Islet of Langerhans (tissue), 1 donor: ENCODE results near the gene PDE5A.

ENCODE experiments used
- FAIRE-seq: peaks from one replicate; lab custom pipeline; 2011; peaks lifted over from hg19 to GRCh38; lab: Jason Lieb, UNC

The PDE5A gene

DNA sequence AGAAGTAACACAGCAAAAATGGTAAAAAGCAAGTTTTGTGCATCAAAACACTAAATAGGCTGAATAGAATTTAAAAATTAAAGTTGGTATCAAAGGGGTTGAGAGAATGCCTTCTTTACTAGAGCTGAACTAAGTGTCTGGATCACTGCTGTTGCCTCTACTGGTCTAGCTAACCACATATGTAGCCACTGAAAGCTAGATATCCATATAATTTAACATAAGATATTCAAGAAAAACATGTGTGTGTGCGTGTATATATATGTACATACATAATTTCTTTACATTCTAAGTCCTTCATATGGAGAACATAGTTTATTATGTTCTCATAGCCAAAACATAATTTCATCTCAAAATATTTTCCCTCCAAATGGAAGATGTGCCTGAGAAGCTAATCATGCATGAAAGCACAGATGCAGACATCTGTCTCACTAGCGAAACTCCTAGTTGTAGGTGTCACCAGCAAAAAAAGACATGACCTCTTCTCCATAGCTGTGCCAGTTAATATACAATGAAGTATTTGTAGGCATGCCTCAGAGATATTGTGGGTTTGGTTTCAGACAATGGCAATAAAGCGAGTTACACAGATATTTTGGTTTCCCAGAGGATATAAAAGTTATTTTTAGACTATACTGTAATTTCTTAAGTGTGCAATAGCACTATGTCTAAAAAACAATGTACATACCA is 47.3 kb downstream of the PDE5A start:
- FAIRE-seq, result no peak

DNA sequence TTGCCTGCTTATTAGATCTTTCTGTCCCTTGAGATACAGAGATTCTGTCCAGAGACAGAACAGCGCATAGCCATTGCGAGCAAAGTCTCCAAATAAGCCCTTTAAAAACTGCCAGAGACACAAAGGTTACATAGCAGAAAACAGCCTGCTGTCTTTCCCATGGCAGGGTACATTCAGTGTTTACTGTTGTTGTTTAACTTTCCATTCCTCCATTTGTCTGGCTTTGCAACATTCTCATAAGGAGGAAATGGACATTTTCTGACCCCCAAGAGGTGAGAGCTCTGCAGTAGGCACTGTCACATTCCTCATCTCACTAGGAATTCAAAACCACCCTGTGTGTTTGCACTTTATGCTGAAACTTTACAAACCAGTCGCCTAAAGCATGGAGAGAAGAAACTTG is 48.3 kb downstream of the PDE5A start:
- FAIRE-seq, result no peak

DNA sequence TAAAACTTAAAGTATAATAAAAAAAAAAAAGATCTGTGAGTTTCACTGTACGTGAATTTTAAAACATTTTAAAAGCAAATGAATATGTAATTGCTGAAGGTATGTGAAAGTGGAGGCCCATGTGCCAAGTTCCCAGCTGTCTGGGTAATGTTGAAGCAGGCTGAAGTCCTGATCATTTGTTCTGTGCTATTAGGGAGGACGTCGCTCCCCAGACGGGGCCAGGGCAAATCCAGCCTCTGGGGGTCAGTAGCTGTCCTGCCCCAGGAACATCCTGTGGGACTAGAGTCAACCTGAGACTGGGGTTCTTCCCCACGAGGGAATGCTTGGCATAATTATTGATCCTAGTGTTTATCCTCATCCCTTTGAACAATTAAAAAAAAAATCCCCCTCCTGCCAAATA is 48.8 kb downstream of the PDE5A start:
- FAIRE-seq, result no peak

DNA sequence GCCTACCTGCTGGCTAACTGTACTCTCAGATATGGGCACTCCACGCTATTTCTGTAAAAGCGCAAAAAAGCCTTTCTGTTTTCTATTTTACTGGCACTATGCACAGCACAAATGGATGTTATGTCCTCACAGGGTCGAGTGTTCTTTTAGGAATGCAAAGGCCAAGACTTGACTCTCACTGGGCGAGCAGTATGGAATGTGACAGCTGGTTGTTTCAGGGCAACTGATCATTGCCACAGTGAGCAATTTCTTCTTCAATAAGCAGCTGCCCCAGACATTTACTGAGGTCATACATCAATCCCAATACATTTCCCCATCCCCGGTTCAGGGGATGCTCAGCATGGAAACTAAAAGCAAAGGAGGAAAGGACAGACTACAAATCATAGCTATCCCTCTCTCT is 58.2 kb downstream of the PDE5A start:
- no peak for FAIRE-seq

DNA sequence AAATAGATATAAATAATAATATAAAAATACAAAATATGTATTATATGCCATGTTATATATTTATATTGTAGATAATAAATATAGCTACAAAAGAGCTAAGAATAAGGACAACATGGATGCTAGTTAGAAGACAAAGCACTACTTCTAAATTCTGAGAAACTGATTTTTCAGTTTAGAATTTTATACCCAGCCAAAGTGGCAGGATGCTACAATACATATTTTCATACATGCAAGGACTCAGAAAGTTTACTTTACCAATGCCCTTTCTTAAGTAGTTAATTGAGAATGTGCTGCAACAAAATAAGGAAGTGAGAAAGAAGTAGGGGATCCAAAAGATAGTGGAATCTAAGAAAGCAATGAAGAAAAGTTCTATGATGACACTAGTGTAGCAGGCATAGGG is 64.5 kb downstream of the PDE5A start:
- no peak for FAIRE-seq

DNA sequence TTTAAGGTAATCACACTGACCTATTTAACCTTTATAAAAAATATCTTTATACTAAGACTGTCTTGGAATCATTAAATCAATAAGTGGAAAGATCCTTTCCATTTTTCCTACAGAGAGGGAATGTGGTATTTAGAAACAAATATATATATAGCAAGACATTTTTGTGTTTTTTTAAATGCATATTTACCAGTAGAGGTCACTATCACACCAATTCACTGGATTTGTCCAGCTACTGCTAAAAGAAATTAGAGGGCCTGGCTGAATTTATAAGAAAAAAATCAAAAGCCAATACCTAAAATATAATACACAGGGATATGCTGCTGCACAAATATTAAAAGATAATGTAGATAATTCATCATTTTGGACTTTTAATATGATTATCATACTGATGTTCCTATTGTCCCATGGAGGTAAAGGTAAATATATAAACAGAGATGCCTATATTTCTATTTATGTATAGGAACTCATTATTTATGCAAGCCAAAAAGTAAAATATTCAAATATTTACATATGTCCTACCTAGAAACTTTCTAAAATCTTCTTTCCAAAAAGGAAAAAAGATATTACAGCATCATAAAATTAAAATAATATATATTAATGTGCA is 69.5 kb downstream of the PDE5A start:
- peak; percentile 97 for FAIRE-seq

DNA sequence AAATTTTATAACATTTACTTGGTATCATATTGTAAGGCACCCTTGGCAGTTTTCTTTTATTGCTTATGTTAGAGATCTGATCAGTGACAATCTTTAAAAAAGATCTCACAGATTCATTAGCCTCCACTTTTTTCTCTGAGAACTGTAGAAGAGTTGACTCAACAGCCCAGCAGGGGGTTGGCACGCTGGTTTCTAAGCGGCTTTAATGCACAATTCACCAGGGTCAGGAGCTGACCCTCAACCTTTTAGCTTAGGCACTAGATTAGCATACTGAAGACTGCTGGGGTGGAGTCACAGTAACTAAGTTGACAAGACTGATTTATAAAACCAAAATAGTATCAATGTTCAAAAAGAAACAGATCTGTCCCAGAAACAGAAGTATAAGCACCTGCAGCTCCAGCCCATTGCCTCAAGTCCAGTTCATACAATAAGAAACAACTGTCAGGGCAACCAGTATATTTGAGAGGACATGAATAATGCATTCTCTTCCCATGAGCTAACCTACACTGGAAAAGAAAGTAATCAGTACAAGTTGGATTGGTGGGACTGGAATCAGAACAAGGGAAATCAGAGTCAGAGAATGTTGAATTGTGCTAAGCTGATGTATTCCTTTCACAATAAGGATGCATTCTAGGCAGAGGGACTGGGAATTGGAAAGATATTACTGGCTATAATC is 77.6 kb downstream of the PDE5A start:
- no peak for FAIRE-seq

DNA sequence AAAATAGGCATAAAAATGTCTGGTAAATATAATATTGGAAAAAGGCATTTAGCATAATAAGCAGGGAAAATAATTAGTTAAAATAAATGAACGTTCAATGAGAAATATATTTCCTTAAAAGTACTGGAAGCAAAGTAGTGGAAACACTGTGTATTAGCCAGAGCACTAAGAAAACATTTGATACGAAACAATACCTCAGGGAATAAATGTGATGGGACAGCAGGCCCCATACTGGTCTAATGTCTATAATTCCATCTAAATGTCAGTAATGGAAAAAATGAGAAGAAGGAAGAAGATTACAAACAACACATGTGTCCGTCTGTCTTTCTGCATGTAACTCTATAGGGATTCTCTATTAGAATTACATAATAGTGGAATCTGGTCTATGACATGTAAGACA is 79.0 kb downstream of the PDE5A start:
- FAIRE-seq, result no peak

DNA sequence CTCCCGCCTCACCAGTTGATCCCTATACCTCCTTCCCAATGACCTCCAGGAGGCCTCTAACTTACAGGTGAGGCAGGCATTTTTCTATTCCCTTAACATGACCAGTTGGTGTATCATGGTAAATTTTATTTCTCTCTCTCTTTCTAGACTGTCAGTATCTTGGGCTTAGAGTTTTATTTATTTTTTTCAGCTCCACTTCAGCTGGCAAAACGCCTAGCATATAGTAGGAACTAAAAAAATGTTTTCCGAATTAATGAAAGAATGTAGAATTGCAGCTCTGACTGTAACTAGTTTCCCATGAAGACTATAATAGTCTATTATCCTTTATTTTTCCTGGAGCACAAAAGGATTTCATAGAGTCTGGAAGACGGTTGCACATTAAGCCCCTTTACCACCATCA is 84.8 kb downstream of the PDE5A start:
- FAIRE-seq, result no peak

DNA sequence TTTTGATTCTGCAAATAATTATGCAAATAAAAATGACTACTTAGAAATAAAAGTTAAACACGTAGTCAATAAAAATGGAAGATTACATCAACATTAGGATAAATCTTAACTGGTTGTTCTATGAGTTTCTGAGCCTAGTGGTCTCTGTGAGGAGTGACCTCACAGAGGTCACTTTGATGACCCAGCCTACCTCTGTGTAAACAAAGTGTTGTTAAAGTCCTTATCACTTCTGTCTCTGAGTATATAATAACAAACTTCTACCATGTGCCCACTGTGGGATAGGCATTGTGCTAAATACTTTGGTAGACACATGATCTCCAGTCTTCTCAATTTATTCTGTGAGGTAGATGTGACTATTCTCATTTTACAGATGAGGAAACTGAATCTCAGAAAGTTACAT is 85.4 kb downstream of the PDE5A start:
- FAIRE-seq, result no peak

DNA sequence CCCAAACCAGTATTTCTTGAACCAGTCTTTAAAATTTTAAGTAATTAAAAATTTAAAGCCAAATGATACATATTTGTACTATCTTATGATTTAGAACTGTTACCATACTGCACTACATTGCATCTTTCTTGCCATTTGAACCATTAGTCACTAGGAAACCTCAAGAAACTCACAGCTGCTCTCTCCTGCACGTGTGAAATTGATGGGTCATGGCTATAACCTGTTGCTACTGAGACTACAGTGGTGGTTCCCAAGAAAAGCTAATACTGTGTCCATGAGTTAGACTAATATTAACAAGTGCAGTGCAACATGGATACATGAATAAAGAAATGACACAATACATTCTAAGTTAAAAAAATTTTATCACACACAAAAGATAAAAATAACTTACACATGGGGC is 88.4 kb downstream of the PDE5A start:
- peak; percentile 76 for FAIRE-seq

DNA sequence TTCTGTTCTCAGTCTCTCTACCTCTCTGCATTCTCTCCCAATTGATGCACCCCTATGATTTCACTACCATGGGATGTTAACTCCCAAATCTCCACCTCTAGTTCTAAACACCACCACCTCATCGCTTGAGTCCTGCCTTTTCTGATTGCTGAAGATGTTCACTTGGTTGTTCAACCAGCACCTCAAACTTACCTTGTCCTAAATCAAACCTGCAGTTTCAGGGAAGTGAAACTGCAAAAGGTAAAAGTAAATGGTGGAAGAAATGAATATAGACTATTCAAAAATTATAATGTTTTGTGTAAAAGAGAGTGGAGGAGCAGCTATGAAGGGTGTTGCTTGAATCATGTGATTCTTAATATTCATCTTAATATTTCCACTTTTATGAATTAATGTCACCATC is 91.0 kb downstream of the PDE5A start:
- no peak for FAIRE-seq

DNA sequence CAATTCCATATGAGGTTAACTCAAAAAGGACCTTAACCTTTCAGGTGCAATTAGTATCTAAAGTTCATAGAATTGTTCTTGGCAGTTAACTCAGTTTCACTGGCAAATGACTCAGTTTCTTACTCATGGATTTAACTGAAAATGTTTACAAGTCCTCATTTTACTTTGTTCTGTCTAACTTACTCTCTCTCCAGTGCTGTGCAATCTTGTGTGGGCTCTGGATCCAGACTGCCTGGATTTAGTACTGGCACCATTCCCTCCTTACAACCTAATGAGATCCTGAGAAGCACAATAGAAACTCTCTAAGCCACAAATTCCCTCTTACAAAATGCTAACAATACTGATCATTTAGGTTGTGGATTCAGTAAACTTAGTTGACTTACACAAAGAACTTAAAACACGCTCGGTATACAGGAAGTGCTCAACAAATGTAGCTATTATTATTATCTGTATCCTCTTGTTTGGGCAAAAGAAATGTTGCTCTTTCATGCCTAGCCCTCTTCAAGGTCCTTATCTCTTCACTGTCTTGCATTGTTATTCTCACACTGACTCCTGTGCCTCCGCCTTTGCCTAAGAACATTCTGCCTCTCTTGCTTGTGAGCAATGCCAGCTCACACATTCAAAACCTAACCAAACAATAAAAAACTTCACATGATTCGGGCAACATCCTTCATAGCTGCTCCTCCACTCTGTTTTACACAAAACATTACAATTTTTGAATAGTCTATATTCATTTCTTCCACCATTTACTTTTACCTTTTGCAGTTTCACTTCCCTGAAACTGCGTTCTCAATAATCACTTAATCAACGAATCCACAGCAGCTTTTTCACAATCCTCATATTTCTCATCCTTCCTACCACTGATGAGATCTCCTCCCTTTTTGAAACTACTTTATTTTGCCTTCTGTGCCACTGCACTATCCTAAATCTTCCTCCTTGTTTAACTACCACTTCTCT is 91.8 kb downstream of the PDE5A start:
- no peak for FAIRE-seq

DNA sequence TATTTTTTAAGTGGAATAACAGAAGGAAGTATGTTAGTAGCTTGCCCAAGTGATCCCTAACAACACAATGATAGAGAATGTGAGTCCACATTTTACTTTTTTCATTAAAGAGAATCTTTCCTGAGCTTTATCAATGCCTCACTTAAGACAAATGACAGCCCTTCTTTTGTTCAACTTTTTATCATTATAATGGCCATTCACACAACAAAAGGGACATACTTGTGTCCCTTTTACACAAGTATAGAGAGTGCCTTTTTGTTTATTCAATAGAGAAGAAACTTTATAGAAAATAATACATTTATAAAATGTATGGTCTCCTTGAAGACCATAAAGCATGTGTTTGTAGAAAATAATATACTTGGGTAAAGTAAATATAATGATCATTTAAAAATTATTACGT is 96.3 kb downstream of the PDE5A start:
- FAIRE-seq, result no peak

DNA sequence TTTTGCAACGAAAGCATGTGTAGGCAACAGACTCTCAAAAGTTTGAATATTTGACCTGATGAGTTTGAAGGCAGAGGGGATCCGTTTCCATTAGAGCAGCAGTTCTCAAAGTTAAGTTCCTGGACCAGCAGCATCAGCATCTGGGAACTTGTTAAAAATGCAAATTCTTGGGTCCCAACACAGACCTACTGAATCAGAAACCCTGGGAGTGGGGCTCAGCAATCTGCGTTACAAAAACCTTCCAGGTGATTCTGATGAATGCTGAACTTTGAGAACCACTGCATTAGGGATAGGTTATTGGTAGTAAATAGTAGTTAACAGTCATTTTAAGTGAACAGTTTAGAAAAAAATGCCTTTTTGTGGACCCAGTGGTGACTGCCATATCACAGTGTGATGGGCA is 98.8 kb downstream of the PDE5A start:
- FAIRE-seq, result no peak

DNA sequence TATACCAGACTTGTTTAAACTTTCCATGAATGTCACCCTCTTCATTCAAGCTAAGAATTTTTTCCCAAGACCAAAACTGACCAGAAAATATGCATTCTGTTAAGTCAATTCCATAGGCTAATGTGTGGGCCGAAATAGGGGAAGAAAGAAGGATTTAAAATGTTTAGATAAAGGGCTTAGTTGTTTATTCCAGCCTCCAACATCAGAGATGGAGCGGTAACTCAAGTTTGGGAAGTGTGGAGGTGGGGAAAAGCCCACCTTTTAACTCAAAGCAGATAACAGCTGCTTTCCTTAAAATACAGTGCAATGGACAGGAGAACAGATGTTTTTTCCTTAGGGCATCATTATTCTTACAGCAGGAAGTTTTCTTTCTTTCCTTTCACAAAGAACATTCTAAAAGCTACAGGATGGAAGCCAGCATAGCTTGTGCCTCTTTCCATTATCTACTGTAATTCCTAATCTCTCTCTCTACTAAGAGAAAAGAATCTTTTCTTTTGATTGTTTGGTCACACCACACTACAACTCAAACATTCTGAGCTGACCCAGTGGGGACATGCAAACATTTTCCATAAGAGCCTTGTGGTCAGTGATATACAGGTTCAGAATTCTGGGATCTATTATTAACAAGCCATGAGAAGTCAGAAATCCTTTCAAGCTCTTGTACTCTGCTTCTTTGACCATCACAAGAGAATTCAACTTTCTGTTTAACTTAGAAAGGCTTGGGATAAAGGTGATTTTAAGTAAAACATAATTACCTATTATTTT is 101.6 kb downstream of the PDE5A start:
- no peak for FAIRE-seq

DNA sequence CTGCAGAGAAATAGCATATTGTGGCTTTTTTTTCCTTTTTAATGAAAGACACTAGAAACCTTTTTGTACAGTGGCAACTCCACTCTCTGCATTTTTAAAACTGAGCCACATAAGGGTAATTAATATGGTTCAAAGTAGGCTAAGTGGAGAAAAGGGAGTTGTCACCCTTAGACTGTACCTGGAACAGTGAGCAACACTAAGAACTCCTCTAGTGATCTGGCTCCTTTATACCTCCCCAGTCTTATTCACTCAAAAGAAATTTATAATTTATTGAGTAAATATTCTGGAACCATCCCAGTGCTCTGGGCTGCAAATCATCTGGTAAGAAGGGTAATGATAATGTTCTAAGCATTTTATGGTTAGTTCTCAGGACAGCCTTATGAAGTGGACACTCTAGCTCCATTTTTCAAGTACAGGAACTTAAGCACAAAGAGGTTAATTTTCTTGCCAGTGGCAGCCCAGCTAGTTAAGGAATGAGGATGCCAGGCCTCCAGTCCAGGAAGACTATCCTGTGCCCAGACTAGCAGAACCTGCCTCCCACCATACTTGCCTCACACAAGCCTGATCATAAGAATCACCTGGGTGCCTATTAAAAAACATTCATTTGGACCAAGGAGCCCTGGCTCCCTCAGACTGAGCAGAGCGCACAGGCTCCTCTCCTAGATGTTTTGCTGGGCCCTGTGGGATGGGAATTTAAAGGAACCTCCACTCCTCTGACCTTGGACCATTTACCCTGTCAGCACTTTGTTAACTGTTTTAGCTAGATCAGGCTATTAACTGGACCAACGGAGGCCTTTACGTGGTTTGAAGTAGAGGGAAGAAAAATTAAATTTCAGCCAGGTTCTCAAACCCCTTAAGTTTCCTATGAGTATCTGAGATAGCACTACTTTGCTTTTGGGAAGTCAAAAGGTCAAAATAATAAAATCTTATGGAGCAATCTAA is 102.6 kb downstream of the PDE5A start:
- no peak for FAIRE-seq

DNA sequence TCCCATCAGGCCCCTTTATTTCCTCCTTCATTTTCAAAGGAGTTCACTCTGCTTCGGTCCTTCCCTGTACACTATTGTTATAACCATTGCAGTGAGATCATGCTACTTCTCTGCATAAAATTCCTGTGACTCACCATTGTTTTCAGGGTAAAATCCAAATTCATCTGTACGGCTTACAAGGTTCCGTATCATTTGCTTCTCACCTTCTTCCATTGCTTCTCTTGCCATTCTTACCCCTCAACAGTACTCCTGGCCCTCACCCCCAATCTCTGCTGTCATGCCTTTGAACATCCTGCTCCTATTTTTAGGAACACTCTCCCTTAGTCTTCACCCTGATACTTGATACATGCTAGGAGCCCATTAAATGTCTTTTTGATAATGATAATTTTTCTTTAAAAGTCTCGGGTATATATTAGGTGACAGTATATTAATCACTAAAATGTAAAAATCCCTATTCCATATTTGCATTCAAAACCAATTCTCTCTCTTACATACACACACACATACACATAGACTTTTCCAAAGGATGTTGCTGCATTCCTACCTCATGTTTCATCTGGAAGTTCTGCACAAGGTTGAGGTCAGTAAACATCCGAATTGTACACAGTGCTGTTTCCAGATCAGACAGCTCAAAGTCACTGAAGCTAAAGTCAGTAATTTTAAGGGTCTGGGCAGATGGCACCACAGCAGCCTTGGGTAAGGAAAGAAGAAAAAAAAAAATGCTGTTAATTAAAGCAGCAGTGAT is 103.4 kb downstream of the PDE5A start:
- FAIRE-seq, result no peak

DNA sequence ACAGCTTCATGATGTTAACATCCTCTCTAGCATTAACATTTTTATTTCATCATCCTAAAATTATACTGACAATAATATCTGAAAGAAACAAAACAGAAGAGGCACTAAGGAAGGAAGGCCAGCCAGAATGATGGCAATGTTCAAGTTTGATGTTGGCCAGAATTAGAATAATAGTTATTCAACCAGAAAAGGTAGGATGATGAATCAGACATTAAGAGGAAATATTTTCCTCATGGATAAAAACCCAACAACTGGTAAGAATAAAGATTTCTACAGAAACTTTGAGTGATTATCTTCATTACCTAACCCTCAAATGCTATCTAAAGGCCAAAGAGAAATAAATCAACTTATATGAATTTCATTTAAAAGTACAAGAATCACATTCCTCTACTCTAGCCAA is 105.2 kb downstream of the PDE5A start:
- FAIRE-seq, result peak; percentile 47

DNA sequence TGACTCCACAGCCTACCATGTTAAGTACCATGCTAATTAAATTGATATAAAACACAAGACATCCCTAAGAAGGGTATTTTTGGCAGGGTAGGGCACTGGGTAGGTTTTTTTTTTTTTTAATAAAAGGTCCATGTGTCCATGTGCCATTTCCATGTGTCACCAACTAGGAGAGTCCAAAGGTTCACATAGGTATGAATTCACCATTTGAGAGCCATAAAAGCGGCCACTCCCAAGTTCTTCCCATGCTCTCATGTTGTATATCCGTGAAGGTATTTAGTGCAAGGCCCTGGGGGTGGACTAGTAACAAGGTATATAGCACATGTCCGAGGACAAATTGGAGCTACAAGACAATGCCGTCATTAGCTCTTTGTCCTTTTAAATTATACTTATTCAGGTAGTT is 107.3 kb downstream of the PDE5A start:
- no peak for FAIRE-seq
